ENCODE results near the gene DQX1.

Gene DQX1

DNA sequence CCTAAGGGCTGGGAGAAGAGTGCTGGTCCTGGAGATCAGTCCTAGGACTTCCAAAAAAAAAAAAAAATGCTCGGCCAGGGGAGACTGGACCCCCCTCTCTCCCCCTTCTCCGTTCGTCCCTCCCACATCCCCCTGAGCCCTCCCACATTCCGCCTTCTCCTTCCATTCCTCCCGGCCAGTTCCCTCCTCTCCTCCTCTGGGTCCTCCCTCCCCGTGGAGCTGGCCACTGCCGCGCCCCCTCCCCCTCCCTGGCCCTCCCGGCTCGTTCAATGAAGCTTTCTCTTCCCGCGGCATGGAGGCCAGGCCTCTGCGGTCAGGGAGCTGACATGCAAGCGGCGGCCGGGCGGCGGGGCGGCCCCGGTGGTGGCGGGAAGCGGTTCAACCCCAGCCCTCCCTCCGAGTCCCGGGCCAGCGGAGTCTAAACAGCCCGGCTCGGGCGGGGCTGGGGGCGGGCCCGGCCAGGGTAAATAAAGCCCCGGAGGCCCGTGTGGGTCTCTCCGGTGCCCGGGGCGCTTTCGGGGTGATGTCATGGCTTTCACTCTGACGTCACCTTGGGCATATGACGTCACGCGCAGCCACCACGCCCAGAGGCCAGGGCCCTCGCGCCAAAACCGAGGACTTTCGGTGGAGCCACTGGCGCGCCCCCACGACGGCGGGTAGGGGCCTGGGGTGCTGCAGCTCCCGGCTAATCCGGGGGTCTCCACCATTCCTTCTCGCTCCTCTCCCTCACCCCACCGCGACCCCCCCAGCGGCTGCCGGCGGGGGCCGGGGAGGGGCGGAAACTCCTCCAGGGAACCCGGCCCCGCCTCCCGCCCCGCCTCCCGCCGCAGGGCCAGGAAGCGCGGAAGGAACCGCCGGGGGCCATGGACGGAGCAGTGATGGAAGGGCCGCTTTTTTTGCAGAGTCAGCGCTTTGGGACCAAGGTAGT is 28.1 kb upstream of the DQX1 start, which contains the start of the genes DOK1 and LOXL3:
DOK1 (plus strand) TSS at position 829 of the 928 bp plus-strand sequence; CDS start at position 864, 35 bp downstream.
LOXL3 (minus strand) TSS at position 51 of the 928 bp plus-strand sequence. CDS start 1,308 bp downstream, outside the sequence.
- in situ Hi-C loops (cut with HindIII; ENCODE audit: low sequenced_read_pairs): no loop called here
- DNase-seq (ENCODE audit: low read depth): peak; percentile 89
- no peak for TF ChIP-seq CTCF (IDR thresholded peaks at IDR 0.05; ENCODE audit: low read depth, low read length, missing control alignments)
- H3K4me3 ChIP-seq (ENCODE audit: low read depth, low read length): peak within 1 kb of the TSS; percentile 92

GRCh38 chr2:74552914-74553811 is 27.1 kb upstream of the DQX1 start:
- H3K4me3 ChIP-seq (ENCODE audit: low read depth, low read length): peak overlapping the region; percentile 92

DNA sequence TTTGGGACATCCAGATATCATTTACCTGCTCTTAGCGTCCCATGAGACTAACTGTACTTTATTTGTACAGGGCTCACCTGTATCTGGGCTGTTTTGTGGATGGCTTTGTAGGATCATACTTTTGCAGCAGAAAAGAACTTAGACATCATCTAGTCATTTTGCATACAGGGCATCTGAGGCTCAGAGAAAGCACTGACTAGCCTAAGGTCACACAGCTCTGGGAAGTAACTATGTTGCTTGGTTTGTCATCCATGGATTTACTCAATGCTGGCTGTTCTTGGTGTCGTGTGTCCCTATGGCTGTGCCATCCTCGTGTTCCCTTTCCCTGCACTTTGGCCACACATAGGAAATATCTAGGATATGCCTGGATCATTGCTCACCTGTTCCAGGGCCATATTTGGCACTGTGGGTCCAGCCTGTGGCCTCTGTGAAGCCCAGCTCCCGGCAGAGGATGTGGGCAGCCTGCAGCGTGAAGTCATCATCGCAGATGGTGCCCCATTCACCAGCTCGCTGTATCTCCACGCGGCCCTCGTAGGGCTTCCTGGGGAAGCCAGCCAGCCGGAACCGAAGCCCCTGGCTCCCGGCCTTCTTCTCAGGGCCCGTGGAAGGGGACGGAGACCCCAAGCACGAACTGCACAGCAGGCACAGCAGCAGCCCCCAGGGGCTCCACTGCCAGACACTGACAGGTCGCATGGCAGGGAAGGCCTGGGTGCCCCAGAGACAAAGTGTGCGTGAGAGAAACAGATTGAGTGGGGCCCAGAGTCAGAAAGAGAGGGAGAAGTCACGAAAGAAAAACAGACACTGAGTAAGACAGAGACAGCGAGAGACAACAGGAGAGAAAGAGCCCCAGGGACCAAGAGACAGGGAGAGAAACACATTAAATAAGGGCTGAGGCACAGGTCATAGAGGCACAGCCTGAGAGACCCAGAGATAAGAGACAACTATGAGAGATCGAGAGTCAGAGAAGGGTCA is 26.2 kb upstream of the DQX1 start:
- peak overlapping the region; percentile 92 for H3K4me3 ChIP-seq (ENCODE audit: low read depth, low read length)
- no peak for DNase-seq (ENCODE audit: low read depth)
- no peak for TF ChIP-seq CTCF (IDR thresholded peaks at IDR 0.05; ENCODE audit: low read depth, low read length, missing control alignments)
- in situ Hi-C loops (cut with HindIII; ENCODE audit: low sequenced_read_pairs): no loop called here

More at GRCh38 chr2:74552914-74553811, 27.1 kb upstream of the DQX1 start:
- DNase-seq (ENCODE audit: low read depth): no peak
- in situ Hi-C loops (cut with HindIII; ENCODE audit: low sequenced_read_pairs): no loop called here
- no peak for TF ChIP-seq CTCF (IDR thresholded peaks at IDR 0.05; ENCODE audit: low read depth, low read length, missing control alignments)

DNA sequence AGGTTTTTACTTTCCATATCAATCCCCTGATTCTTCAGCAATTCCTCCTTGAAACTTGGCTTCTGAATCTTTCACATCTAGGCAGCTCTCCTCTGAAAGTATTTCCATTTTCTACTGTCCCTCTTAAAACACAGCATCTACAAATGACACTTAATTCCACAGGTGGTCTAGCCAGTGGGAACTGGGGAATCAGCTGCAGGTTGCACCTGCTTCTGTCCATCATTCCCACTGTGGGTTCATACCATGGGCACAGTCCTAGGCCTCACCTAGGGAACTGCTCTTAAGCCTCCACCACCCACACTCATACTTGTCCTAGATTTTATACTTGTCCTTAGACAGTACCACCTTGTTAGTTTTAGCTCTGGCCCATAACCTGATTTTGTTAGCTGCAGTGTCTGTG is 25.5 kb upstream of the DQX1 start:
- no peak for DNase-seq (ENCODE audit: low read depth)
- in situ Hi-C loops (cut with HindIII; ENCODE audit: low sequenced_read_pairs): no loop called here
- TF ChIP-seq CTCF (IDR thresholded peaks at IDR 0.05; ENCODE audit: low read depth, low read length, missing control alignments): no peak
- peak overlapping the region; percentile 92 for H3K4me3 ChIP-seq (ENCODE audit: low read depth, low read length)

- no peak for TF ChIP-seq CTCF (IDR thresholded peaks at IDR 0.05; ENCODE audit: low read depth, low read length, missing control alignments)
- in situ Hi-C loops (cut with HindIII; ENCODE audit: low sequenced_read_pairs): no loop called here
Observed at GRCh38 chr2:74550231-74550630, 24.2 kb upstream of the DQX1 start.

More at GRCh38 chr2:74550231-74550630, 24.2 kb upstream of the DQX1 start:
- DNase-seq (ENCODE audit: low read depth): no peak
- H3K4me3 ChIP-seq (ENCODE audit: low read depth, low read length): no peak overlapping the region

Measured in astrocyte of the cerebellum (primary cell).